ENCODE data around the gene LYPD6.

Gene LYPD6

GRCh38 chr2:149363958-149364357 is 33.6 kb downstream of the LYPD6 start:
- no peak for DNase-seq (ENCODE audit: low read depth)
- no peak overlapping the region for H3K4me3 ChIP-seq (ENCODE audit: low read depth, low read length)
- TF ChIP-seq, protein P1, sequence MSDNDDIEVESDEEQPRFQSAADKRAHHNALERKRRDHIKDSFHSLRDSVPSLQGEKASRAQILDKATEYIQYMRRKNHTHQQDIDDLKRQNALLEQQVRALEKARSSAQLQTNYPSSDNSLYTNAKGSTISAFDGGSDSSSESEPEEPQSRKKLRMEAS (IDR thresholded peaks at IDR 0.05; ENCODE audit: low read depth, low read length): no peak
- TF ChIP-seq, protein P2, sequence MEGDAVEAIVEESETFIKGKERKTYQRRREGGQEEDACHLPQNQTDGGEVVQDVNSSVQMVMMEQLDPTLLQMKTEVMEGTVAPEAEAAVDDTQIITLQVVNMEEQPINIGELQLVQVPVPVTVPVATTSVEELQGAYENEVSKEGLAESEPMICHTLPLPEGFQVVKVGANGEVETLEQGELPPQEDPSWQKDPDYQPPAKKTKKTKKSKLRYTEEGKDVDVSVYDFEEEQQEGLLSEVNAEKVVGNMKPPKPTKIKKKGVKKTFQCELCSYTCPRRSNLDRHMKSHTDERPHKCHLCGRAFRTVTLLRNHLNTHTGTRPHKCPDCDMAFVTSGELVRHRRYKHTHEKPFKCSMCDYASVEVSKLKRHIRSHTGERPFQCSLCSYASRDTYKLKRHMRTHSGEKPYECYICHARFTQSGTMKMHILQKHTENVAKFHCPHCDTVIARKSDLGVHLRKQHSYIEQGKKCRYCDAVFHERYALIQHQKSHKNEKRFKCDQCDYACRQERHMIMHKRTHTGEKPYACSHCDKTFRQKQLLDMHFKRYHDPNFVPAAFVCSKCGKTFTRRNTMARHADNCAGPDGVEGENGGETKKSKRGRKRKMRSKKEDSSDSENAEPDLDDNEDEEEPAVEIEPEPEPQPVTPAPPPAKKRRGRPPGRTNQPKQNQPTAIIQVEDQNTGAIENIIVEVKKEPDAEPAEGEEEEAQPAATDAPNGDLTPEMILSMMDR (IDR thresholded peaks at IDR 0.05; ENCODE audit: low read depth, low read length): no peak
- TF ChIP-seq POLR2A (IDR thresholded peaks at IDR 0.05; ENCODE audit: extremely low read depth, insufficient read length) (no peak), MYC (IDR thresholded peaks at IDR 0.05; ENCODE audit: low read depth, low read length) (no peak)

DNA sequence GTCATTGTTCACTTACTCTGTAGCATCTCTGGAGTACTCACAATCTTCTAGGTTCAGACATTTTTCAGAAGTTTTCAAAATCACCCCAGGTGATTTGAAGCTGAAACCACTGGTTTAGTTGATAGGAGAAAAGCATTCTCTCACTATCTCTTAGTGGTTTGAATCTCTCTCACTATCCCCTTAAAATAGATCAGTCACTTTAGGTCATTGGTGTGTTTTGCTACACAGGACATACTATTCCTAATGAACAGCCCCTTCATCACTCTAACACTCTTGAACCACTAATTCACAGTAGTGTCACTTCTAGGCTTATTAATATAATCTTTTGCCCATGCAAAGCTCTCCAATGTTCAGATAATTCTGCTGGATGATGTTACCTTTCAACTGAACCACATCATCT is 34.5 kb downstream of the LYPD6 start:
- TF ChIP-seq, protein P2 (IDR thresholded peaks at IDR 0.05; ENCODE audit: low read depth, low read length): no peak
- TF ChIP-seq, protein P1 (IDR thresholded peaks at IDR 0.05; ENCODE audit: low read depth, low read length): no peak
- DNase-seq (ENCODE audit: low read depth): no peak
- no peak overlapping the region for H3K4me3 ChIP-seq (ENCODE audit: low read depth, low read length)

DNA sequence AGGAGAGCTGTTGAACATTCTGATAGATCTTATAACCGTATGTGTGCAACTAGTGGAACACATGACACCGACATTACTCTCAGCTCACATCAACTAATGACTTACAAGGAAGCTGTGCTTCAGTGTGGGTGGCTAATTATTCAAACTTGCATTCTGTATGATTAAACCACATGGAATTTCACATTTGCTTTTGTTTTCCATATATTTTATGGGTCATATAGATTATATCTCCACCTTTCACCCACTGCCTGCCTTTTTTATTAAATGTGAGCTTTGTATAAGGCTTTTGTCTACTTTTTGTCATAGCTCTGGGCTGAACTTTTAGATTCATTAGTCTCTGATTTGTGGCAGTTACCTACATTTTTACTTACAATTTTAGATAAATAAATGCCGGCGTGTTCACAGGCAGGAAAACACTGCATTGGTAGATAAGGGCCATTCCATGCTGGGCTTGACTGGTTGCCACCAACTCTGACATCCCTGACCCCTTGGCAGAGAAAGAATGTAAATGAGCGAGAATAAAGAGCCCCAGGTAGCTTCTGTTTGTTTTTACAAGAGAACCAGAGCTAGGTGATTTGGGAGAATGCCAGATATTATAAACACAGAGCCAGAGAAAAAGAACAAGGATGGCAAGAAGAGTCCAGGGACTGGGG is 35.7 kb downstream of the LYPD6 start:
- no peak for DNase-seq (ENCODE audit: low read depth)
- TF ChIP-seq POLR2A (IDR thresholded peaks at IDR 0.05; ENCODE audit: extremely low read depth, insufficient read length) (no peak), MYC (IDR thresholded peaks at IDR 0.05; ENCODE audit: low read depth, low read length) (no peak)
- TF ChIP-seq, protein P1 (IDR thresholded peaks at IDR 0.05; ENCODE audit: low read depth, low read length): no peak
- TF ChIP-seq, protein P2 (IDR thresholded peaks at IDR 0.05; ENCODE audit: low read depth, low read length): no peak
- no peak overlapping the region for H3K4me3 ChIP-seq (ENCODE audit: low read depth, low read length)

- H3K4me3 ChIP-seq (ENCODE audit: low read depth, low read length): no peak overlapping the region
- TF ChIP-seq, protein P2 (IDR thresholded peaks at IDR 0.05; ENCODE audit: low read depth, low read length): no peak
- TF ChIP-seq POLR2A (IDR thresholded peaks at IDR 0.05; ENCODE audit: extremely low read depth, insufficient read length) (no peak), MYC (IDR thresholded peaks at IDR 0.05; ENCODE audit: low read depth, low read length) (no peak)
- TF ChIP-seq, protein P1 (IDR thresholded peaks at IDR 0.05; ENCODE audit: low read depth, low read length): no peak
- DNase-seq (ENCODE audit: low read depth): no peak
Observed at GRCh38 chr2:149370061-149370775, 39.8 kb downstream of the LYPD6 start.

- no peak overlapping the region for H3K4me3 ChIP-seq (ENCODE audit: low read depth, low read length)
- DNase-seq (ENCODE audit: low read depth): no peak
- no peak for TF ChIP-seq POLR2A (IDR thresholded peaks at IDR 0.05; ENCODE audit: extremely low read depth, insufficient read length)
- TF ChIP-seq MYC (IDR thresholded peaks at IDR 0.05; ENCODE audit: low read depth, low read length): no peak
- TF ChIP-seq, protein P2 (IDR thresholded peaks at IDR 0.05; ENCODE audit: low read depth, low read length): no peak
- TF ChIP-seq, protein P1 (IDR thresholded peaks at IDR 0.05; ENCODE audit: low read depth, low read length): no peak
Observed at GRCh38 chr2:149371476-149371875, 41.1 kb downstream of the LYPD6 start.

Data from NB4 (cell line).